Endometrium (tissue), 2 donors: ENCODE measurements around the gene MSGN1.

Experiments used
- FAIRE-seq: peaks from 2 replicates; lab custom pipeline; 2012; peaks lifted over from hg19 to GRCh38; lab: Jason Lieb, UNC
- donor health status: control.
- donor health status: control.

Gene MSGN1

GRCh38 chr2:17849275-17849674 is 33.0 kb downstream of the MSGN1 start:
- no peak for FAIRE-seq

DNA sequence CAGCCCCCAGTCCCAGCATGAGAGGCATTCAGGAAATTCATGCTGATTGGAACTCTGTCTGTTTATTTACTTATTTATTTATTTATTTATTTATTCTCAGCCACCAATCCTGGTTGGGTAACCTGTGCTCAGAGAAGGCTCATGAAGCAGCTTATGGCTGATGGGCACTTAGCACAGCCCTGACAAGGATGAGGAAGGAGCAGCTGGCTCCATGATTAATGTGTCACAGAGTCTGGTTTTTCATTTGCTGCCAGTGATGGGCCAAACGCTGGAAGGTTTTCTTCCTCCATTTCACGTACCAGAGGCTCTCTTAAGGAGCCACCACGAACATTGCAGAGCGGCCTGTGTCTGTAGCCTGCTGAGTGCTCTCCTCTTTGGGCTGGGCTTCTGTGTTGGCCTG is 33.9 kb downstream of the MSGN1 start:
- FAIRE-seq = no peak

GRCh38 chr2:17851731-17852585 is 35.7 kb downstream of the MSGN1 start:
- no peak for FAIRE-seq

DNA sequence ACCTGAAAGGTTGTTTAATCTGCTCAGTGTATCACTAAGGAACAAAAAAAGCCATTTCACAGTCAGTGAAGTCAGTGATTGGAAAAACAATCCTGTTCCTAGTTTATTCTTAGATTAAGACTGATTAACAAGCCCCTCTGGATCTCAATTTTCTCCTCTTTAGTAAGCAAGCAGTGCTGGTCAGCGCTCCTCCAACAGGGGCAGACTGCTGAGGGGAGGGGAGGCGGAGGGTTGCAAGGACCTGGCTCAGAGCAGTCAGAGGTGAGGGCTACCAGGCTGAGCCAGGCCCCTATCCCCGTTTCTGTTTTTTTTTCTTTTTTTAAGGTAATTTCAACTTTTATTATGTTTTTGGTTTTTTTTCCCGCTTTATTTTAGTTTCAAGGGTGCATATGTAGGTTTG is 37.5 kb downstream of the MSGN1 start:
- FAIRE-seq = no peak

DNA sequence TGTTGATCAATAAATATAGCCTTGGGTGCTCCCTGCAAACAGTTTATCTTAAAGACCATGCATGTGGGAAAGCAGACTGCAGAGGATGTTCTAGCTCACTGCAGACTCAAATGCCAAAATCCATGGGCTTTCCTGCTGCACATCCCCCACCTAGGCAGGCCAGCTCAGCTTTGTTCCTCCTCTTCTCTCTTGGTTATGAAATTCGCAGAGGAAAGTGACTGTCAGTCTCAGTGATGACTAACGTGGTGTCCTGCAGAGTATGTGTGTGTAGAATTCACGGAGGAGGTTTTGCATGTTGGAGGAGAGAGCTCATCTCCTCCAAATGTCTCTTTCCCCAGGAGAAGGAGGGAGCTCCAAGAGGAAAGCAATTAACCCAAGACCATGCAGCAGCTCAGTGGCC is 40.8 kb downstream of the MSGN1 start:
- FAIRE-seq = no peak

- FAIRE-seq = no peak
Measured at GRCh38 chr2:17858064-17858463, 41.8 kb downstream of the MSGN1 start.

- no peak for FAIRE-seq
Measured at GRCh38 chr2:17863539-17863938, 47.3 kb downstream of the MSGN1 start.

- no peak for FAIRE-seq
Measured at GRCh38 chr2:17864676-17865075, 48.4 kb downstream of the MSGN1 start.

GRCh38 chr2:17867133-17867532 is 50.9 kb downstream of the MSGN1 start:
- no peak for FAIRE-seq
